NCI-H69 (cell line): Measurements from ENCODE around the gene CCDC40.
"Not testable (repeated sequence)": the region's sequence is repeated elsewhere in the genome, so short reads cannot be mapped to it uniquely, and the experiment has no call there.

Experiments
- DNase-seq: peaks from one replicate; lab custom pipeline; 2025; lab: John Stamatoyannopoulos, UW

CCDC40 gene

GRCh38 chr17:80021600-80021999 lies 14.8 kb upstream of the CCDC40 start:
- no peak for DNase-seq

- no peak for DNase-seq
Observed at GRCh38 chr17:80023481-80024205, 12.8 kb upstream of the CCDC40 start.

- DNase-seq: no peak
Observed at GRCh38 chr17:80024206-80024972, 12.1 kb upstream of the CCDC40 start.

- peak; percentile 96 for DNase-seq
Observed at GRCh38 chr17:80025140-80025539, 11.3 kb upstream of the CCDC40 start.

- DNase-seq: peak; percentile 47
Observed at GRCh38 chr17:80025796-80026195, 10.6 kb upstream of the CCDC40 start.

GRCh38 chr17:80026359-80027042 lies 9.9 kb upstream of the CCDC40 start:
- DNase-seq: peak; percentile 20

- DNase-seq: no peak
Observed at GRCh38 chr17:80027043-80027435, 9.4 kb upstream of the CCDC40 start.

GRCh38 chr17:80028030-80028429 lies 8.4 kb upstream of the CCDC40 start:
- DNase-seq: no peak

GRCh38 chr17:80029258-80029974 lies 7.0 kb upstream of the CCDC40 start:
- DNase-seq: peak; percentile 68

GRCh38 chr17:80030730-80031410 lies 5.6 kb upstream of the CCDC40 start:
- peak; percentile 66 for DNase-seq

GRCh38 chr17:80031691-80032430 lies 4.6 kb upstream of the CCDC40 start:
- no peak for DNase-seq

- no peak for DNase-seq
Observed at GRCh38 chr17:80032614-80033171, 3.7 kb upstream of the CCDC40 start.

- DNase-seq: no peak
Observed at GRCh38 chr17:80033840-80034239, 2.6 kb upstream of the CCDC40 start.

GRCh38 chr17:80034791-80035686 lies 1.4 kb upstream of the CCDC40 start:
- peak; percentile 53 for DNase-seq

GRCh38 chr17:80035687-80035936 lies 830 bp upstream of the CCDC40 start, which contains the start of gene TBC1D16:
TBC1D16 (minus strand) TSS chr17:80035872; CDS start chr17:80013547, 22,325 bp downstream.
- DNase-seq: no peak

- DNase-seq: peak; percentile 89
Observed at GRCh38 chr17:80036715-80037477, 454 bp downstream of the CCDC40 start.

- DNase-seq: no peak
Observed at GRCh38 chr17:80043963-80044362, 7.5 kb downstream of the CCDC40 start.

- DNase-seq: peak; percentile 44
Observed at GRCh38 chr17:80045703-80046102, 9.3 kb downstream of the CCDC40 start.

GRCh38 chr17:80046709-80047108 lies 10.3 kb downstream of the CCDC40 start:
- not testable (repeated sequence) for DNase-seq
